Neural progenitor cell (in vitro differentiated cells): ENCODE measurements around the gene ACTBL2. TPM values are rescaled to one million over a fixed set of nuclear protein-coding genes. Genes with fewer than 3 reads are reported as not detected.
A peak's percentile ranks its signal among the peaks of the same experiment; 100 is the strongest.

Experiments used
- DNase-seq: peaks from one replicate; pipeline ENCODE4 v3.0.0-alpha.2; 2016; ENCODE audit warnings: low spot score
- H2AFZ ChIP-seq: fragments of 200-600 bp; sonication (generic); replicated peaks from 2 replicates; pipeline ENCODE4 v1.6.1; 2016; ENCODE audit warnings: antibody characterized with exemption
- H3F3A ChIP-seq: fragments of 200-600 bp; sonication (generic); 2 replicates; pipeline ENCODE4 v1.6.1; 2016; ENCODE audit warnings: antibody characterized with exemption, low read depth
- H3K27ac ChIP-seq: fragments of 200-600 bp; sonication (generic); 2 replicates; pipeline ENCODE4 v1.5.1; 2016; ENCODE audit warnings: mild to moderate bottlenecking
- H3K27me3 ChIP-seq: fragments of 200-600 bp; sonication (generic); 2 replicates; pipeline ENCODE4 v1.6.1; 2016; ENCODE audit warnings: mild to moderate bottlenecking, moderate library complexity
- H3K36me3 ChIP-seq: fragments of 200-600 bp; sonication (generic); 2 replicates; pipeline ENCODE4 v1.5.1; 2016
- H3K4me1 ChIP-seq: fragments of 200-600 bp; sonication (generic); 2 replicates; pipeline ENCODE4 v1.6.1; 2016; ENCODE audit warnings: mixed run types
- H3K4me2 ChIP-seq: fragments of 200-600 bp; sonication (generic); 2 replicates; pipeline ENCODE4 v1.6.1; 2016
- H3K4me3 ChIP-seq: fragments of 200-600 bp; sonication (generic); 2 replicates; pipeline ENCODE4 v1.5.1; 2016
- H3K79me2 ChIP-seq: fragments of 200-600 bp; sonication (generic); 2 replicates; pipeline ENCODE4 v1.6.1; 2016; ENCODE audit warnings: low read depth
- H3K9ac ChIP-seq: fragments of 200-600 bp; sonication (generic); 2 replicates; pipeline ENCODE4 v1.6.1; 2016
- H3K9me3 ChIP-seq: fragments of 200-600 bp; sonication (generic); 2 replicates; pipeline ENCODE4 v1.5.1; 2016; ENCODE audit warnings: low read depth
- H4K20me1 ChIP-seq: fragments of 200-600 bp; sonication (generic); 2 replicates; pipeline ENCODE4 v1.6.1; 2016; ENCODE audit warnings: low read depth
- H3K27ac Mint-ChIP-seq: 3 replicates; pipeline ENCODE4 v1.8.0; 2021; ENCODE audit warnings: mixed read lengths
- H3K27me3 Mint-ChIP-seq: 2 replicates; pipeline ENCODE4 v1.8.0; 2022; ENCODE audit warnings: low read depth, mild to moderate bottlenecking, inconsistent platforms, moderate library complexity, mixed read lengths; ENCODE audit not compliant: insufficient read depth
- H3K36me3 Mint-ChIP-seq: 3 replicates; pipeline ENCODE4 v1.8.0; 2021; ENCODE audit warnings: mixed read lengths
- H3K4me1 Mint-ChIP-seq: 3 replicates; pipeline ENCODE4 v1.8.0; 2021; ENCODE audit warnings: mixed read lengths
- H3K4me3 Mint-ChIP-seq: 3 replicates; pipeline ENCODE4 v1.8.0; 2021; ENCODE audit warnings: mild to moderate bottlenecking, moderate library complexity, mixed read lengths
- H3K9me3 Mint-ChIP-seq: 3 replicates; pipeline ENCODE4 v1.8.0; 2020; ENCODE audit warnings: mixed read lengths
- CTCF ChIP-seq: fragments of 200-600 bp; sonication (generic); IDR thresholded peaks from 2 replicates; pipeline ENCODE4 v1.5.1; 2017; ENCODE audit warnings: antibody characterized with exemption, mild to moderate bottlenecking
- EZH2 ChIP-seq: fragments of 200-600 bp; sonication (generic); IDR thresholded peaks from 2 replicates; pipeline ENCODE4 v1.6.1; 2017; ENCODE audit warnings: antibody characterized with exemption, mild to moderate bottlenecking, moderate library complexity
- EZH2phosphoT487 ChIP-seq: fragments of 200-600 bp; sonication (generic); IDR thresholded peaks from 2 replicates; pipeline ENCODE4 v1.6.1; 2017; ENCODE audit warnings: antibody characterized with exemption
- total RNA-seq: library from RNA; depleted of rRNA; stranded (reverse); fragments of >200 nt; gene quantifications from 2 replicates; pipeline ENCODE4 v1.2.3, GENCODE V29; 2015; ENCODE audit warnings: low replicate concordance

ACTBL2 gene
- total RNA-seq, 1 donor from 2014 or later: not detected

- Histone ChIP-seq H4K20me1 (no peaks in the 10 kb centered on the region), H3K9ac (no peak overlapping the region), H3K27me3 (no peaks in the 10 kb centered on the region), H3K4me1 (peaks cover 8% of the 10 kb centered on the region), H3K79me2 (no peaks in the 10 kb centered on the region), H2AFZ (no peak overlapping the region), H3K4me3 (no peak overlapping the region), H3K9me3 (no peaks in the 10 kb centered on the region), H3F3A (no peaks in the 10 kb centered on the region), H3K27ac (no peak overlapping the region), H3K4me2 (no peak overlapping the region), H3K36me3 (no peaks in the 10 kb centered on the region)
- Mint-ChIP-seq H3K9me3 (peaks cover 31% of the 10 kb centered on the region), H3K36me3 (no peaks in the 10 kb centered on the region), H3K4me3 (peak overlapping the region; percentile 7), H3K4me1 (peaks cover 15% of the 10 kb centered on the region), H3K27ac (no peak overlapping the region), H3K27me3 (no peaks in the 10 kb centered on the region)
- DNase-seq: no peak
- TF ChIP-seq CTCF: no peak
- no peak for TF ChIP-seq EZH2phosphoT487
- no peak for TF ChIP-seq EZH2
Observed at GRCh38 chr5:57517250-57517649, 34.6 kb upstream of the ACTBL2 start.

- no peak overlapping the region for H3K27ac Mint-ChIP-seq
- Histone ChIP-seq H3K27me3 (no peaks in the 10 kb centered on the region), H3K9ac (no peak overlapping the region), H4K20me1 (no peaks in the 10 kb centered on the region), H2AFZ (no peak overlapping the region), H3K4me2 (no peak overlapping the region), H3K36me3 (no peaks in the 10 kb centered on the region), H3K9me3 (no peaks in the 10 kb centered on the region), H3K4me3 (no peak overlapping the region), H3K79me2 (no peaks in the 10 kb centered on the region), H3F3A (no peaks in the 10 kb centered on the region), H3K4me1 (peaks cover 8% of the 10 kb centered on the region), H3K27ac (no peak overlapping the region)
- peaks cover 8% of the 10 kb centered on the region for H3K9me3 Mint-ChIP-seq
- H3K27me3 Mint-ChIP-seq: peaks cover 2% of the 10 kb centered on the region
- no peak overlapping the region for H3K4me3 Mint-ChIP-seq
- TF ChIP-seq EZH2phosphoT487 (no peak), CTCF (no peak), EZH2 (no peak)
- DNase-seq: no peak
- H3K36me3 Mint-ChIP-seq: no peaks in the 10 kb centered on the region
- peaks cover 15% of the 10 kb centered on the region for H3K4me1 Mint-ChIP-seq
Observed at GRCh38 chr5:57513785-57514184, 31.2 kb upstream of the ACTBL2 start.

DNA sequence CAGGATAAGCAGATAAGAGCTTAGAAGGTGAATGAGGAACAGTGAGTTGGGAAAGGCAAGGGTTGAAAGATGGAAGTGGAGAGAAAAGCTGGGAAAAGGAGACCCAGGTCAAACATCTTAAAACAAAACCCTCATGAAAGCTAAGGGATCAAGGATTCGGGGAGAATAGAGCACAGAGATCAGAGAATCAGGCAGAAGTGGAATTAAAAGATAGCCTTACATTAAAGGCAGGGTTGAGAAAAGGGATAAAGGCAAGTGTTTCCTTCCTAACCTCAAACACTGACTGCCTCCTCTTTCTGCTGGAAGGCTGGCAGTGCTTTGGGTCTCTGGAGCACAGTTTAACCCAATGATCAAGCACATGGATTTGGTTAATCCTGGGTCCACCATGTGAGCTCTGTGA is 28.7 kb upstream of the ACTBL2 start:
- DNase-seq: no peak
- Histone ChIP-seq H3K9ac (no peak overlapping the region), H3K4me3 (no peak overlapping the region), H3K36me3 (no peaks in the 10 kb centered on the region), H3K9me3 (no peaks in the 10 kb centered on the region), H3K27ac (no peak overlapping the region), H3K27me3 (no peaks in the 10 kb centered on the region), H3F3A (no peaks in the 10 kb centered on the region), H3K79me2 (no peaks in the 10 kb centered on the region), H3K4me2 (no peak overlapping the region), H4K20me1 (no peaks in the 10 kb centered on the region), H2AFZ (no peak overlapping the region), H3K4me1 (peaks cover 8% of the 10 kb centered on the region)
- H3K27me3 Mint-ChIP-seq: peaks cover 2% of the 10 kb centered on the region
- TF ChIP-seq EZH2 (no peak), EZH2phosphoT487 (no peak), CTCF (no peak)
- no peaks in the 10 kb centered on the region for H3K9me3 Mint-ChIP-seq
- H3K4me1 Mint-ChIP-seq: peaks cover 2% of the 10 kb centered on the region
- no peaks in the 10 kb centered on the region for H3K36me3 Mint-ChIP-seq
- H3K27ac Mint-ChIP-seq: no peak overlapping the region
- H3K4me3 Mint-ChIP-seq: no peak overlapping the region
